PFSK-1 (cell line): Measurements from ENCODE around the gene CD52.

Source experiments
- REST ChIP-seq, 2 experiments: IDR thresholded peaks; 2 replicates each; pipeline versions ENCODE4 v1.6.1 to v1.8.0; 2011 to 2012; ENCODE audit warnings: low read depth in 2 of 2, low read length in 2 of 2, control low read depth in 1 of 2, inconsistent platforms in 1 of 2, mild to moderate bottlenecking in 1 of 2, moderate library complexity in 1 of 2; ENCODE audit not compliant: insufficient read depth in 1 of 2
- TAF1 ChIP-seq: IDR thresholded peaks from 2 replicates; pipeline ENCODE4 v1.6.1; 2012; ENCODE audit warnings: low read length, control low read depth, borderline replicate concordance; ENCODE audit not compliant: insufficient read depth

- TF ChIP-seq REST (IDR thresholded peaks at IDR 0.05; ENCODE audit: insufficient read depth in 1 of 2, low read depth in 2 of 2, low read length in 2 of 2) = no peak
- no peak for TF ChIP-seq TAF1
These were observed at the start of gene CD52 for GRCh38 chr1:26317612-26318337.
